Keratinocyte (primary cell): ENCODE data around the gene SMPD2. TPM values are rescaled to one million over a fixed set of nuclear protein-coding genes. Genes with fewer than 3 reads are reported as not detected.

ENCODE experiments used
- DNase-seq: peaks from one replicate; pipeline ENCODE4 v3.0.0-alpha.2; 2011; ENCODE audit warnings: low read depth, missing footprints, low spot score
- FAIRE-seq: peaks from 2 replicates; lab custom pipeline; 2011; peaks lifted over from hg19 to GRCh38; lab: Jason Lieb, UNC
- H2AFZ ChIP-seq: 2 replicates; pipeline ENCODE4 v1.6.0; 2012; ENCODE audit warnings: low read length, control low read depth, inconsistent platforms; ENCODE audit not compliant: control insufficient read depth
- H3K27ac ChIP-seq: 2 replicates; pipeline ENCODE4 v1.5.1; 2011; ENCODE audit warnings: low read length; ENCODE audit not compliant: control insufficient read depth, insufficient read depth
- H3K27me3 ChIP-seq: 3 replicates; pipeline ENCODE4 v1.6.0; 2011; ENCODE audit warnings: low read length; ENCODE audit not compliant: control insufficient read depth, insufficient read depth; ENCODE audit errors: extremely low read depth
- H3K36me3 ChIP-seq, 2 experiments: 2 replicates in 1 of 2; 3 replicates in 1 of 2; pipeline ENCODE4 v1.5.1; 2011; ENCODE audit warnings: low read length in 2 of 2, mild to moderate bottlenecking in 1 of 2; ENCODE audit not compliant: control insufficient read depth in 2 of 2, insufficient read depth in 2 of 2; ENCODE audit errors: extremely low read depth in 1 of 2
- H3K4me1 ChIP-seq: 3 replicates; pipeline ENCODE4 v1.5.1; 2011; ENCODE audit warnings: low read length; ENCODE audit not compliant: control insufficient read depth, insufficient read depth; ENCODE audit errors: extremely low read depth
- H3K4me2 ChIP-seq: 3 replicates; pipeline ENCODE4 v1.6.0; 2011; ENCODE audit warnings: low read depth, low read length; ENCODE audit not compliant: control insufficient read depth, insufficient read depth; ENCODE audit errors: extremely low read depth
- H3K4me3 ChIP-seq, 3 experiments: fragments of 200-600 bp in 1 of 3; sonication (generic) in 1 of 3; 2 replicates in 2 of 3; 3 replicates in 1 of 3; pipeline ENCODE4 v1.5.1; 2011 to 2016; ENCODE audit warnings: low read length in 3 of 3, mild to moderate bottlenecking in 3 of 3, control low read depth in 2 of 3, inconsistent platforms in 1 of 3, low read depth in 1 of 3, mixed read lengths in 1 of 3, mixed run types in 1 of 3, moderate library complexity in 1 of 3; ENCODE audit not compliant: control insufficient read depth in 2 of 3, insufficient read depth in 2 of 3; ENCODE audit errors: extremely low read depth in 1 of 3
- H3K79me2 ChIP-seq: 2 replicates; pipeline ENCODE4 v1.6.0; 2012; ENCODE audit warnings: low read length; ENCODE audit not compliant: control insufficient read depth, insufficient read depth
- H3K9ac ChIP-seq: 3 replicates; pipeline ENCODE4 v1.6.0; 2011; ENCODE audit warnings: low read length; ENCODE audit not compliant: control insufficient read depth, insufficient read depth; ENCODE audit errors: extremely low read depth
- H3K9me1 ChIP-seq: 3 replicates; pipeline ENCODE4 v1.6.0; 2011; ENCODE audit warnings: low read length; ENCODE audit not compliant: control insufficient read depth, insufficient read depth; ENCODE audit errors: extremely low read depth
- H3K9me3 ChIP-seq: 2 replicates; pipeline ENCODE4 v1.5.1; 2012; ENCODE audit warnings: low read depth, low read length; ENCODE audit not compliant: control insufficient read depth
- H4K20me1 ChIP-seq: 3 replicates; pipeline ENCODE4 v1.6.0; 2011; ENCODE audit warnings: low read length; ENCODE audit not compliant: control insufficient read depth, insufficient read depth; ENCODE audit errors: extremely low read depth
- CTCF ChIP-seq, 3 experiments: IDR thresholded peaks in 1 of 3; conservative IDR thresholded peaks in 1 of 3; optimal IDR thresholded peaks in 1 of 3; 2 replicates in 2 of 3; 3 replicates in 1 of 3; pipeline versions ENCODE3 to v1.5.1; 2011; ENCODE audit warnings: low read length in 3 of 3, mild to moderate bottlenecking in 3 of 3, moderate library complexity in 2 of 3, control low read depth in 1 of 3, inconsistent platforms in 1 of 3; ENCODE audit not compliant: insufficient read depth in 2 of 3; ENCODE audit errors: extremely low read depth in 1 of 3
- EZH2 ChIP-seq: IDR thresholded peaks from one replicate; pipeline ENCODE4 v1.6.1; 2012; ENCODE audit warnings: inconsistent platforms, mild to moderate bottlenecking, low read length, moderate library complexity
- dilution Hi-C: fragments of 300-500 bp; cut with MboI; formaldehyde crosslinking; loops from one replicate; pipeline ENCODE4 v1.7.0; 2020; ENCODE audit warnings: low sequenced_read_pairs; ENCODE audit not compliant: extremely low pct_ligation_motif_present
- polyA plus RNA-seq, 5 experiments: library from polyadenylated mRNA; depleted of rRNA in 3 of 5; stranded (reverse) in 3 of 5; stranded (forward) in 1 of 5; unstranded in 1 of 5; fragments of >200 nt; gene quantifications; 1 replicate in 1 of 5; 2 replicates in 3 of 5; 3 replicates in 1 of 5; pipeline versions ENCODE4 v1.2.1 to v1.2.3, GENCODE V29; 2011 to 2012; ENCODE audit warnings: missing spikeins in 2 of 5, low read depth in 1 of 5, low replicate concordance in 1 of 5

The SMPD2 gene
- polyA plus RNA-seq, 1 donor (not counting 4 experiments of a cell fraction or from before 2014, with no cell fraction given): 11.7 TPM

GRCh38 chr6:109424946-109425345 is 15.6 kb upstream of the SMPD2 start:
- Histone ChIP-seq H3K4me1 (peaks cover 24% of the 10 kb centered on the region), H3K4me2 (peak overlapping the region; percentile 7), H4K20me1 (no peaks in the 10 kb centered on the region), H3K36me3 (no peaks in the 10 kb centered on the region), H2AFZ (peak overlapping the region; percentile 4), H3K9ac (no peak overlapping the region), H3K4me3 (no peak overlapping the region), H3K9me1 (no peaks in the 10 kb centered on the region), H3K9me3 (no peaks in the 10 kb centered on the region), H3K79me2 (no peaks in the 10 kb centered on the region), H3K27ac (peak overlapping the region; percentile 48), H3K27me3 (no peaks in the 10 kb centered on the region)
- FAIRE-seq (no peak), DNase-seq (peak; percentile 35)
- TF ChIP-seq EZH2 (no peak), CTCF (optimal IDR thresholded peaks at IDR 0.05 in 1 of 3, IDR thresholded peaks at IDR 0.05 in 1 of 3, conservative IDR thresholded peaks at IDR 0.05 in 1 of 3; ENCODE audit: extremely low read depth in 1 of 3, insufficient read depth in 2 of 3, low read length in 3 of 3) (no peak)
- dilution Hi-C loops: no loop called here

GRCh38 chr6:109428889-109429477 is 11.5 kb upstream of the SMPD2 start:
- Histone ChIP-seq H2AFZ (no peak overlapping the region), H3K27me3 (no peaks in the 10 kb centered on the region)
- DNase-seq: no peak

More at GRCh38 chr6:109428889-109429477, 11.5 kb upstream of the SMPD2 start:
- Histone ChIP-seq H3K4me2 (no peak overlapping the region), H3K27ac (no peak overlapping the region), H3K9me3 (no peaks in the 10 kb centered on the region), H4K20me1 (no peaks in the 10 kb centered on the region), H3K9ac (no peak overlapping the region), H3K4me1 (peaks cover 19% of the 10 kb centered on the region), H3K4me3 (no peak overlapping the region), H3K79me2 (no peaks in the 10 kb centered on the region), H3K9me1 (no peaks in the 10 kb centered on the region), H3K36me3 (no peaks in the 10 kb centered on the region)
- dilution Hi-C loops: no loop called here
- TF ChIP-seq CTCF (optimal IDR thresholded peaks at IDR 0.05 in 1 of 3, IDR thresholded peaks at IDR 0.05 in 1 of 3, conservative IDR thresholded peaks at IDR 0.05 in 1 of 3; ENCODE audit: extremely low read depth in 1 of 3, insufficient read depth in 2 of 3, low read length in 3 of 3) (no peak), EZH2 (no peak)
- no peak for FAIRE-seq
